Fibroblast of skin of scalp (primary cell): ENCODE data around the gene C1orf159.

Source experiments
- DNase-seq: peaks from one replicate; pipeline ENCODE4 v3.0.0-alpha.2; 2013

The C1orf159 gene

DNA sequence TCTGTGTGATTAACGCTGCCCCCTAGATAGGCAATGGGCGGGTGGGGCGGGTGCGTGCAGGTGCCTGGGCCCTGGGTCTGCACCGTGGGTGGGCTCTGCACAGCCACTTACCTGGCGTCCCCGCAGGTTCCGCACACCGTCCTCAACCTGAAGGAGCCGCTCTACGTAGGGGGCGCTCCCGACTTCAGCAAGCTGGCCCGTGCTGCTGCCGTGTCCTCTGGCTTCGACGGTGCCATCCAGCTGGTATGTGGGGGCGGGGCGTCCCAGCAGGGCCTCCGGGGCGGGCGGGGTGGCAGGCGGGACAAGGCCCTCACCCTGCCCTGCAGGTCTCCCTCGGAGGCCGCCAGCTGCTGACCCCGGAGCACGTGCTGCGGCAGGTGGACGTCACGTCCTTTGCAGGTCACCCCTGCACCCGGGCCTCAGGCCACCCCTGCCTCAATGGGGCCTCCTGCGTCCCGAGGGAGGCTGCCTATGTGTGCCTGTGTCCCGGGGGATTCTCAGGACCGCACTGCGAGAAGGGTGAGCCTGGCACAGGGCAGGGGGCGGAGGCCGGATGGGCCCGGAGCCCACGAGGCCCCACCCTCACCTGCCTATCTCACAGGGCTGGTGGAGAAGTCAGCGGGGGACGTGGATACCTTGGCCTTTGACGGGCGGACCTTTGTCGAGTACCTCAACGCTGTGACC is 64.6 kb downstream of the C1orf159 start:
- no peak for DNase-seq

DNA sequence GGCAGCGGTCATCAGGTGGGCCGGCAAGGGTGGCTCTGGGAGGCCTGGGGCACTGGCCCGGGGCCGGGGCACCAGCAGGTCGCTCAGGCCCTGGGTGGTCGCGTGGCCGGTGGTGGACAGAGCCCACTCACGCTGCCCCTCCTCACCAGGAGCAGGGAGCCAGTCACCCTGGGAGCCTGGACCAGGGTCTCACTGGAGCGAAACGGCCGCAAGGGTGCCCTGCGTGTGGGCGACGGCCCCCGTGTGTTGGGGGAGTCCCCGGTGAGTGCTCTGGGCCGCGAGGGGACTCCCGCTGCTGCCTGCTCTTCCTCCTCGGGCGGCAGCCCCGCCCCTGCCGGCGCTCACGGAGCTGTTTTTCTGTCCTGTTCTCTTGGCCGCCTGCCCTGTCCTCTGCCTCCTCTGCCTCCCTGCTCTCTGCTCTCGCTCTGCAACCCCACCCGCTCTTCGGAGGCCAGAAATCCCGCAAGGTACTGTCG is 65.3 kb downstream of the C1orf159 start:
- DNase-seq: no peak

- no peak for DNase-seq
Observed at GRCh38 chr1:1049318-1050165, 66.3 kb downstream of the C1orf159 start.

DNA sequence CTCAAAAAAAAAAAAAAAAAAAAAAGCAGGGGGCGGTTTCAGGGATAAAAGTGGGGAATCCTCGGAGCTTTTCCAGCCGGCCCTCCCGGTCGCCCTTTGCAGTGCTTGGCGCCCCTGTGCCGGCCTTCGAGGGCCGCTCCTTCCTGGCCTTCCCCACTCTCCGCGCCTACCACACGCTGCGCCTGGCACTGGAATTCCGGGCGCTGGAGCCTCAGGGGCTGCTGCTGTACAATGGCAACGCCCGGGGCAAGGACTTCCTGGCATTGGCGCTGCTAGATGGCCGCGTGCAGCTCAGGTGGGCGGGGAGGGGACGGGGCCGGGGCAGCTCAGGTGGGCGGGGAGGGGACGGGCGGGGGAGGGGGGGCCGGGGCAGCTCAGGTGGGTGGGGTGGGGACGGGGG is 67.1 kb downstream of the C1orf159 start:
- DNase-seq: no peak

- no peak for DNase-seq
Observed at GRCh38 chr1:1047963-1048362, 67.9 kb downstream of the C1orf159 start.

DNA sequence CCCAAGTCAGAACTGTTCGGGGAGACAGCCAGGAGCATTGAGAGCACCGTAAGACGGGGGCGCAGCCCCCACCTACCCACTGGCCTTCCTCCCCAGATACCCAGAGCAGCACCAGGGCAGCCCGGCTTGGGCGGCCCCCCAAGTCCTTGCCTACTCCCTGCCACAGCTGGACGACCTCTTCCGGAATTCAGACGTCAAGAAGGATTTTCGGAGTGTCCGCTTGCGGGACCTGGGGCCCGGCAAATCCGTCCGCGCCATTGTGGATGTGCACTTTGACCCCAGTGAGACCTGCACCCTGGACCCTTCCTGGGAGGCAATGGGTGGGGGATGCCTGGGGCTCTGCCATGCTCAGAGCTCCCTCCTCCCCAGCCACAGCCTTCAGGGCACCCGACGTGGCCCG is 68.5 kb downstream of the C1orf159 start:
- no peak for DNase-seq

DNA sequence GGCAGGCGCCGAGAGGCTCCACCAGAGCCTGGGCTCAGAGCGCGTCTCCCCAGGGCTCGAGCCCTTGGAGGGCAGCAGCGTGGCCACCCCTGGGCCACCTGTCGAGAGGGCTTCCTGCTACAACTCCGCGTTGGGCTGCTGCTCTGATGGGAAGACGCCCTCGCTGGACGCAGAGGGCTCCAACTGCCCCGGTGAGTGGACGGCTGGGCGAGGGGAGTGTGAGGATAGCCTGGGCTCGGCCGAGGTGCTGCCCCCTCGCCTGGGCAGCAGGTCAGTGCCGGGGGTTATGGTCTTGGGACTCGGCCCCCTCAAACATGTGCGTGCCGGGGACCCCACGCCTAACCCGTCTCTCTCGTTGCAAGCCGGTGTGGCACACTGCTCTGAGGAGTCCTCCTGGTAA is 69.1 kb downstream of the C1orf159 start:
- DNase-seq: no peak

- no peak for DNase-seq
Observed at GRCh38 chr1:1046243-1046642, 69.6 kb downstream of the C1orf159 start.

DNA sequence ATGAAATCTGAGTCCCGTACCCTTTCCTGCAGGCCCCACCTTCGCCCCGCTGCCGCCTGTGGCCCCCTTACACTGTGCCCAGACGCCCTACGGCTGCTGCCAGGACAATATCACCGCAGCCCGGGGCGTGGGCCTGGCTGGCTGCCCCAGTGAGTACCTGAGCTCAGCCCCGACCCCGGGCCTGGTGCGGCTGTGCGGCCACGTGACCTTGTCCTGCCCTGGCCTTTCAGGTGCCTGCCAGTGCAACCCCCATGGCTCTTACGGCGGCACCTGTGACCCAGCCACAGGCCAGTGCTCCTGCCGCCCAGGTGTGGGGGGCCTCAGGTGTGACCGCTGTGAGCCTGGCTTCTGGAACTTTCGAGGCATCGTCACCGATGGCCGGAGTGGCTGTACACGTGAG is 70.8 kb downstream of the C1orf159 start:
- no peak for DNase-seq

- no peak for DNase-seq
Observed at GRCh38 chr1:1044455-1045078, 71.3 kb downstream of the C1orf159 start.

DNA sequence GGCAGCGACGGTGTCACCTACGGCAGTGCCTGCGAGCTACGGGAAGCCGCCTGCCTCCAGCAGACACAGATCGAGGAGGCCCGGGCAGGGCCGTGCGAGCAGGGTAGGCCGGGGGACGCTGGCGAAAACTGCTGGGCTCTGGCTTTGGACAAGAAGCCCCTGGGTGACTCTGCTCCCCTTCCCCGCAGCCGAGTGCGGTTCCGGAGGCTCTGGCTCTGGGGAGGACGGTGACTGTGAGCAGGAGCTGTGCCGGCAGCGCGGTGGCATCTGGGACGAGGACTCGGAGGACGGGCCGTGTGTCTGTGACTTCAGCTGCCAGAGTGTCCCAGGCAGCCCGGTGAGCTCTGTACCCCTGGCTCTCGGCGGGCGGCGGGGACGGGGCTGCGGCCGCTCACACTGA is 72.0 kb downstream of the C1orf159 start:
- DNase-seq: no peak

DNA sequence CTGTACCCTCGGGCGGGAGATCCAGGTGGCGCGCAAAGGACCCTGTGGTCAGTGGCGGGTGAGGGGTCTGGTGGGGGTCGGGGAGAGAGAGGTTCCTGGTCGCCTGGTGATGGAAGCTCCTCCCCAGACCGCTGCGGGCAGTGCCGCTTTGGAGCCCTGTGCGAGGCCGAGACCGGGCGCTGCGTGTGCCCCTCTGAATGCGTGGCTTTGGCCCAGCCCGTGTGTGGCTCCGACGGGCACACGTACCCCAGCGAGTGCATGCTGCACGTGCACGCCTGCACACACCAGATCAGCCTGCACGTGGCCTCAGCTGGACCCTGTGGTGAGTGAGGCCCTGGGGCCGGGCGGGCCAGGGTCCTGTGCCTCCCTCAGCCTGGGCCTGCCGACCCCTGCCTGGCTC is 72.5 kb downstream of the C1orf159 start:
- no peak for DNase-seq

GRCh38 chr1:1042835-1043234 is 73.1 kb downstream of the C1orf159 start:
- no peak for DNase-seq

- no peak for DNase-seq
Observed at GRCh38 chr1:1041873-1042272, 74.0 kb downstream of the C1orf159 start.

GRCh38 chr1:1041092-1041523 is 74.8 kb downstream of the C1orf159 start:
- DNase-seq: no peak

- DNase-seq: peak; percentile 86
Observed at GRCh38 chr1:1040004-1040991, 75.6 kb downstream of the C1orf159 start.

GRCh38 chr1:1039145-1039910 is 76.6 kb downstream of the C1orf159 start:
- no peak for DNase-seq

DNA sequence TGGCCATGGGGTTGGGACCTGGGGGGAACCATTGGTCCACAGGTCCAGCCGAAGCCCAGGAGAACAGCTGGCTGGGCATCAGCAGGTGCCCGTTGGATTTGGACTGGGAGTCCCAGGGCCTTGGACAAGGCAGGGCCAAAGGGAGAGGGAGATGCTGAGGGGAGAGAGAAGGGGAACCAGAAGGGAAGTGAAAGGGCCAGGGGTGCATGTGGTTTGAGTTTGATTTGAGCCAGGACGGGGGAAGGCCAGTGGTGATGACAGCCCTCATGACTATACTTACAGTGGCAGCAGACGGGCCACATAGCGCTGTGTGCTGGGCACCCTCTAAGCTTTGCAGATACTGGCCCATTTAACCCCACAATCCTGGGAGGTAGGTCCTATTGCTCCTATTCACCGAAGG is 77.2 kb downstream of the C1orf159 start:
- DNase-seq: no peak

DNA sequence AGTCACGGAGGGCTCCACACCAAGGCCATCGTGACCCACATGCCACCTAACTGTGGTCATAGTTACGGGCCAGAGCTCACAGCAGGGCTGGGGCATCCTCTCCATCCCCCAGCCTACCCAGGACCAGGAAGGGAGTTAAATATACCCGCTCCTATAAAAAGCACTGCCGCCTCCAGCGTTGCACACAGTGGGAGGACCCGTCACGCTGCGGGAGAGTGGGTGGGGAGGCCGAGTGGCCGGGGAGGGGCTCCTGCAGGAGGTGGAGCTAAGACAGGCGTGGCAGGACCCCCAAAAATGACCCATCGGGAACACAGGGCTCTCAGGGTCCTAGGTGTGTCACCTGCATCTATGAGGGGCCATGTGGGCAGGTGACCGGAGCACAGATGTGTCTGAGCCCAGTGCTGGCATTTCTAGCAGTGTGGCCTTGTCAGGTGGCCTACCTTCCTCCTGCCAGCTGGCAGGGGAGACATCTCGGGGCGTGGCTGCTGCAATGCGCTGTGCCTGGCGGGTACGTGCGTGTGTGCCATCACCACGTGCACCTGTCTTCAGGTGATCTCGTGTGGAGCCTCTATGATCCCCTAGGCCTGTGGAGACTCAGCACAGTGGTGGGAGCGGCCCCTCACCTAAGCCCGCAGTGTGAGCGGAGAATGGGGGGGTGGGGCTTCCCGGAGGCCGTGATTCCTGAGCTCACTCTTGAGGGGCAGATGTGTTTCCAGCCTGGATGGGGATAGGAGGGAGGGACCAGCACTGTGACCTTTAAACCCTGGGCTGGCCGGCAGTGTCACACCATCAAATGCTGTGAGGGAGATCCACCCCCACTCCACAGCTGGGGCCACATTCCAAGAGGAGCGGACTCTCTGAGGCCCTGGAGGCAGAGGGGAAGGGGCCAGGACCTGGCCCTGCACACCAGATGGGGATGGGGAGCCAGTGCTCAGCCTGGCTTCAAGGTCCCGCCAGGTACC is 78.2 kb downstream of the C1orf159 start:
- DNase-seq: no peak

DNA sequence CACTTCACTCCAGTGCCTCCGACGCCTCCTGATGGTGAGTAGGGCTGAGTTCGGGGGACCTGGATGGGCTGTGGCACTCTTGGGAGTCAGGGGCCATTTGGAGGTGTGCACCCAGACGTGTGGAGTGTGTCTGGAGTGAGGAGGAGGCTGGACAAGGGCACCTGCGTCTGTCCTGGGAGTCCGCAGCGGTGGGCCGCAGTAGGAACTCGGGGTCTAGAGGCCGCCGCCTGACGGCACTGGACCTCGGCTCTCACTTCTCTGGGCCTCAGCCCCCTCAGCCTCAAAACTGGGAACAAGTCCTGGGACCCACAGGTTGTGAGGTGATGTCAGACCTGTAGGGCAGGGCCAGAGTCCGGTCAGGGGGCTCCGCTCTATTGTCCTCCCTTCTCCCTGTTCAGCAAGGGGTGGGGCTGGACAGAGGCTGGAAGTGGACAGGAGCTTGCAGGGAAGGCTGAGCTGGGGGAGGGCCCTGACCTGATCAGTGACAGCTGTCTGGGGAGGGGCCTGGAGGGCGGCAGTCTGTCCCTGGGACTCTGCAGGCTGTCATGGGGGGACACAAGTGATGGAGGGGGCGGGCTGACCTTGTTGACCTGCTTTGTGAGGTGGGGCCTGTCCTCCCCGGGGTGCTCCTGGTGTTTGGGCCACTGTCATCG is 80.5 kb downstream of the C1orf159 start:
- no peak for DNase-seq
